Calu3 (cell line): ENCODE results near the gene CTAG1B. TPM values are rescaled to one million over a fixed set of nuclear protein-coding genes. Genes with fewer than 3 reads are reported as not detected.
"Not testable (repeated sequence)": the region's sequence is repeated elsewhere in the genome, so short reads cannot be mapped to it uniquely, and the experiment has no call there.

Experiments
- BruUV-seq: library from RNA; stranded (reverse); fragments of 400-500 nt; replicated peaks from 2 replicates; lab custom pipeline; 2021; lab: Mats Ljungman, UMichigan
- CTCF ChIA-PET: fragments of 300-600 bp; sonication (Branson Sonifier 250); formaldehyde crosslinking; loops from one replicate; lab custom pipeline; 2022; ENCODE audit warnings: antibody characterized with exemption; lab: Charles Lee
- DNase-seq: peaks from one replicate; pipeline ENCODE4 v3.0.0; 2022
- H3K27ac Mint-ChIP-seq: one replicate; pipeline ENCODE4 v1.8.0; 2022; ENCODE audit warnings: mixed read lengths; ENCODE audit not compliant: unreplicated experiment
- H3K27me3 Mint-ChIP-seq: one replicate; pipeline ENCODE4 v1.8.0; 2022; ENCODE audit warnings: mixed read lengths; ENCODE audit not compliant: unreplicated experiment
- H3K36me3 Mint-ChIP-seq: one replicate; pipeline ENCODE4 v1.8.0; 2022; ENCODE audit warnings: mild to moderate bottlenecking, moderate library complexity, mixed read lengths; ENCODE audit not compliant: insufficient read depth, unreplicated experiment
- H3K4me1 Mint-ChIP-seq: one replicate; pipeline ENCODE4 v1.8.0; 2022; ENCODE audit warnings: mild to moderate bottlenecking, low read depth, mixed read lengths; ENCODE audit not compliant: unreplicated experiment
- H3K4me3 Mint-ChIP-seq: one replicate; pipeline ENCODE4 v1.8.0; 2022; ENCODE audit warnings: mild to moderate bottlenecking, low read depth, moderate library complexity, mixed read lengths; ENCODE audit not compliant: unreplicated experiment
- H3K9me3 Mint-ChIP-seq: one replicate; pipeline ENCODE4 v1.8.0; 2022; ENCODE audit warnings: low read depth, mixed read lengths; ENCODE audit not compliant: unreplicated experiment
- CTCF ChIP-seq: fragments of 200-600 bp; IDR thresholded peaks from one replicate; pipeline ENCODE4 v1.8.0; 2022; ENCODE audit warnings: antibody characterized with exemption; ENCODE audit not compliant: unreplicated experiment
- intact Hi-C: fragments of 100-400 bp; cut with micrococcal nuclease; formaldehyde crosslinking; loops from one replicate; pipeline ENCODE4 v1.10.0; 2022; ENCODE audit not compliant: unreplicated experiment
- total RNA-seq: library from RNA; stranded (reverse); gene quantifications from 2 replicates; pipeline ENCODE4 v1.2.3, GENCODE V29; 2022

CTAG1B gene
- total RNA-seq, 1 experiment from 2014 or later, result not detected

- DNase-seq, H3K36me3 Mint-ChIP-seq, H3K4me1 Mint-ChIP-seq, CTCF ChIA-PET, H3K4me3 Mint-ChIP-seq, H3K27me3 Mint-ChIP-seq, intact Hi-C loops, H3K9me3 Mint-ChIP-seq, BruUV-seq, H3K27ac Mint-ChIP-seq: not testable (repeated sequence)
Measured at GRCh38 chrX:154628960-154629359, 9.9 kb upstream of the CTAG1B start.

- intact Hi-C loops, H3K36me3 Mint-ChIP-seq, H3K9me3 Mint-ChIP-seq, DNase-seq, H3K4me3 Mint-ChIP-seq, CTCF ChIA-PET, H3K27me3 Mint-ChIP-seq, H3K4me1 Mint-ChIP-seq, BruUV-seq, H3K27ac Mint-ChIP-seq: not testable (repeated sequence)
Measured at GRCh38 chrX:154620767-154621414, 1.8 kb upstream of the CTAG1B start.

- H3K27me3 Mint-ChIP-seq, BruUV-seq, DNase-seq, H3K4me3 Mint-ChIP-seq, H3K9me3 Mint-ChIP-seq, CTCF ChIA-PET, H3K4me1 Mint-ChIP-seq, H3K36me3 Mint-ChIP-seq, intact Hi-C loops, H3K27ac Mint-ChIP-seq: not testable (repeated sequence)
Measured at GRCh38 chrX:154613586-154613985, 5.5 kb downstream of the CTAG1B start.

- H3K27ac Mint-ChIP-seq, CTCF ChIA-PET, H3K4me1 Mint-ChIP-seq, BruUV-seq, intact Hi-C loops, DNase-seq, H3K36me3 Mint-ChIP-seq, H3K4me3 Mint-ChIP-seq, H3K27me3 Mint-ChIP-seq, H3K9me3 Mint-ChIP-seq: not testable (repeated sequence)
Measured at GRCh38 chrX:154611146-154611545, 7.9 kb downstream of the CTAG1B start.

GRCh38 chrX:154608823-154609222, 10.3 kb downstream of the CTAG1B start:
- H3K4me3 Mint-ChIP-seq, H3K27ac Mint-ChIP-seq, H3K9me3 Mint-ChIP-seq, DNase-seq, BruUV-seq, CTCF ChIA-PET, intact Hi-C loops, H3K36me3 Mint-ChIP-seq, H3K27me3 Mint-ChIP-seq: not testable (repeated sequence)
- peaks cover 21% of the 10 kb centered on the region for H3K4me1 Mint-ChIP-seq

- peaks cover 25% of the 10 kb centered on the region for H3K4me1 Mint-ChIP-seq
- H3K9me3 Mint-ChIP-seq, H3K36me3 Mint-ChIP-seq, H3K27me3 Mint-ChIP-seq, H3K27ac Mint-ChIP-seq, H3K4me3 Mint-ChIP-seq, DNase-seq, BruUV-seq, intact Hi-C loops, CTCF ChIA-PET: not testable (repeated sequence)
Measured at GRCh38 chrX:154607976-154608375, 11.1 kb downstream of the CTAG1B start.

- intact Hi-C loops, result no loop called here
- Mint-ChIP-seq H3K36me3 (no peaks in the 10 kb centered on the region), H3K4me1 (peaks cover 25% of the 10 kb centered on the region), H3K9me3 (no peaks in the 10 kb centered on the region), H3K4me3 (no peak overlapping the region), H3K27ac (no peak overlapping the region), H3K27me3 (no peaks in the 10 kb centered on the region)
- BruUV-seq, result no TSS peak
- CTCF ChIA-PET, result no interaction called here
- TF ChIP-seq CTCF, result no peak
- DNase-seq, result no peak
Measured at GRCh38 chrX:154607370-154607769, 11.7 kb downstream of the CTAG1B start.
